ENCODE data around the gene SLIT3.

GRCh38 chr5:168740092-168740800, 560.7 kb downstream of the SLIT3 start:
- TF ChIP-seq CTCF (IDR thresholded peaks at IDR 0.05 in 4 of 5, conservative IDR thresholded peaks at IDR 0.05 in 1 of 5) (no peak), POLR2A (IDR thresholded peaks at IDR 0.05) (no peak)

Data from gastrocnemius medialis (tissue), 4 donors.